C4-2B (cell line): ENCODE results near the gene CYBB.

ENCODE experiments used
- H3K27ac ChIP-seq: fragments of 450-650 bp; 2 replicates; pipeline ENCODE4 v1.5.1; 2017
- ZFX ChIP-seq: fragments of 450-650 bp; IDR thresholded peaks from 2 replicates; pipeline ENCODE4 v1.6.1; 2017
- TF ChIP-seq, protein P1 (sequence below): fragments of 450-650 bp; conservative IDR thresholded peaks from 2 replicates; pipeline ENCODE4 v1.5.1; 2017; ENCODE audit warnings: mild to moderate bottlenecking

CYBB gene

DNA sequence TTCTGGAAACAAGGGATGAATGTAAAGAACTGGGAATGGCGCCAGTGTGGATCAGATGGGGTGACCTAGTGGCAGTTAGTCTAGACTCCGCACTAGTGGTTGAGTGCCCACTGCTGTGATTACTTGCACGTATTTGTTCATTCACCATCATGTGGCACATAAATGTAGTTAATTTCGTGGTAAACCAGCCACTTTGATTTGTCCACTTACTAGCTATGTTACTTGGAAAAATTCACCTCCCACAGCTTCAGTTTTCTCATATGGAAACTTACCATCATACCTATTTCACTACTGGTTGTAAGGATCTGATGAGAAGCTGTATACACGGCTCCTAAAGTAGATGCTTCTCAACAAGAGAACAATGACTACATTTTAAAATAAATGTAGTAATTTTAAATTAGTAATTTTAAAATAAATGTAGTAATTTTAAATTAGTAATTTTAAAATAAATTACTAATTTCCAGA, 67.9 kb downstream of the CYBB start:
- peak overlapping the region; percentile 74 for H3K27ac ChIP-seq
- TF ChIP-seq ZFX = no peak
- TF ChIP-seq, protein P1, sequence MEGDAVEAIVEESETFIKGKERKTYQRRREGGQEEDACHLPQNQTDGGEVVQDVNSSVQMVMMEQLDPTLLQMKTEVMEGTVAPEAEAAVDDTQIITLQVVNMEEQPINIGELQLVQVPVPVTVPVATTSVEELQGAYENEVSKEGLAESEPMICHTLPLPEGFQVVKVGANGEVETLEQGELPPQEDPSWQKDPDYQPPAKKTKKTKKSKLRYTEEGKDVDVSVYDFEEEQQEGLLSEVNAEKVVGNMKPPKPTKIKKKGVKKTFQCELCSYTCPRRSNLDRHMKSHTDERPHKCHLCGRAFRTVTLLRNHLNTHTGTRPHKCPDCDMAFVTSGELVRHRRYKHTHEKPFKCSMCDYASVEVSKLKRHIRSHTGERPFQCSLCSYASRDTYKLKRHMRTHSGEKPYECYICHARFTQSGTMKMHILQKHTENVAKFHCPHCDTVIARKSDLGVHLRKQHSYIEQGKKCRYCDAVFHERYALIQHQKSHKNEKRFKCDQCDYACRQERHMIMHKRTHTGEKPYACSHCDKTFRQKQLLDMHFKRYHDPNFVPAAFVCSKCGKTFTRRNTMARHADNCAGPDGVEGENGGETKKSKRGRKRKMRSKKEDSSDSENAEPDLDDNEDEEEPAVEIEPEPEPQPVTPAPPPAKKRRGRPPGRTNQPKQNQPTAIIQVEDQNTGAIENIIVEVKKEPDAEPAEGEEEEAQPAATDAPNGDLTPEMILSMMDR = no peak

DNA sequence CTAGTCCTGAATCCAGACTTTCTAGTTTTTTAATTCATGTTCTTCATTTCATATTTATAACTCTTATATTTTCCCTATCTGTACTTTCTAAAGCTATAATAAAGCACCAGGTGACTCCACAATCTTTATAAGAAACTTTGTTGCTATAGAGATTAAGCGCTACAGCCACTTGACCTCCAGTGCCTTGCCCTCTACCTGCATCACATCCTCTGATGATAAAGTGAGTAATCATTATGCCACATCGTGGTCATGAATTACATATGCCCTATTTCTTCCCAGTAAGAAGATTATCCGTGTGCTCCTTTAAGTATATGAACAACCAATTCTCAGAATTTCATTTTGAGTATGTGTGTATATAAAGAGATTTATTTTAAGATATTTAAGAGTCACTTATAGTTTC, 74.3 kb downstream of the CYBB start:
- no peak for TF ChIP-seq ZFX
- TF ChIP-seq, protein P1 = no peak
- H3K27ac ChIP-seq = no peak overlapping the region

DNA sequence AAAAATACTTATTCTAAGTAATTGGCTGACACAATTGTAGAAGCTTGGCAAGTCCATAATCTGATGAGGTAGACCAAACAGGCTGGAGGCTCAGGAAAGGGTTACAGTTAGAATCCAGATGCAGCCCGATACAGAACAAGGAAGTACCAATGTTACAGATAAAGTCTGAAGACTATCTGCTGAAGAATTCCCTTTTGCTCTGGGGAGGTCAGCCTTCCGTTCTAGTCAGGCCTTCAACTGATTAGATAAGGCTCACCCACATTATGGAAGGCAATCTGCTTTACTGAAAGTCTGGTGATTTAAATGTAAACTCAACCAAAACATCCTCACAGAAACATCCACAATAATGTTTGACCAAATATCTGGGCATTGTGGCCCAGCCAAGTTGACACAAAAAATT, 74.9 kb downstream of the CYBB start:
- TF ChIP-seq, protein P1 = no peak
- TF ChIP-seq ZFX = no peak

DNA sequence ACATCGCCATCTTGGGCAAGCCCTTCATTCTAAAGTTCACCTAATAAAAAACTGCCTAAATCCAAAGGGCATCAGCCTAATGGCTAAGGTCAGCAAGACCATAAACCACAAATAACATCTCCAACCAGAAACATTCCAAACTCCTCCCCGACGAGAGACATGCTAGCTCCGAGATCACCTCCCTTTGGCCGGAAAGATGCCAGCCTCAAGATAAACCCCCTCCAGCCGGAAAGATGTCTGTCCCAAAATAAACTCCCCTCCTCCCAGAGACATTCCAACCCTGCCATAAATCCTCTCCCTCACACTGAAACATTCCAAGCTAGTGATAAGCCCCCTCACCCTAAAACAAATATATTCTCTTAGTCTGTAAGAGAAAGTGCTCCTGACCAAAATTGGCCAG, 80.9 kb downstream of the CYBB start:
- H3K27ac ChIP-seq = no peak overlapping the region
- TF ChIP-seq ZFX = no peak
- TF ChIP-seq, protein P1 = no peak

More for the DNA sequence above, 74.9 kb downstream of the CYBB start:
- no peak overlapping the region for H3K27ac ChIP-seq

DNA sequence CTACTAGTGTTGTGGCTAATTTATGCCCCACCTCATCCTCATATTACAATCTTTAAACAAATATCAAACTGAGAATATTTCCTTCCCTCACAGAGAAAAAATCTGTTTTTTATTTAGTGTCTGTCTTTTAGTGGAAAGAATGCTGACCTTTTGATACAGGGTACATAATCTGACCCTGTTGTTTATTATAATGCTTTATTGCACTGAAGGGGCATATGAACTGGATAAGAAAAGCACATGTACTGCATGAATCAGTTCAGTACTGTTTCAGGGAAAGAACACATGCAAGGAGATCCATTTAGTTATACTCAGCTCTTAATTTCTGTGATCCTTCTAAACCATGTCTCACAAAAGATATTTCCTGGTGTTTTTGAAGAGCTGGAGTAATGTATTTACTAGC, 83.0 kb downstream of the CYBB start:
- H3K27ac ChIP-seq = no peak overlapping the region
- no peak for TF ChIP-seq ZFX
- TF ChIP-seq, protein P1 = no peak
